Progenitor cell of endocrine pancreas (in vitro differentiated cells): Measurements from ENCODE around the gene MYRIP. TPM values are rescaled to one million over a fixed set of nuclear protein-coding genes. Genes with fewer than 3 reads are reported as not detected.
A peak's percentile ranks its signal among the peaks of the same experiment; 100 is the strongest.

Experiments
- DNase-seq: peaks from one replicate; pipeline ENCODE4 v3.0.0; 2021; ENCODE audit warnings: low spot score; ENCODE audit not compliant: unreplicated experiment
- H3K27ac Mint-ChIP-seq: 2 replicates; pipeline ENCODE4 v1.8.0; 2021; ENCODE audit warnings: mild to moderate bottlenecking, moderate library complexity, mixed read lengths
- H3K27me3 Mint-ChIP-seq: 2 replicates; pipeline ENCODE4 v1.8.0; 2021; ENCODE audit warnings: mixed read lengths
- H3K36me3 Mint-ChIP-seq: 2 replicates; pipeline ENCODE4 v1.8.0; 2022; ENCODE audit warnings: mixed read lengths; ENCODE audit not compliant: insufficient read depth
- H3K4me1 Mint-ChIP-seq: 2 replicates; pipeline ENCODE4 v1.8.0; 2021; ENCODE audit warnings: low read depth, mixed read lengths
- H3K4me3 Mint-ChIP-seq: 2 replicates; pipeline ENCODE4 v1.8.0; 2021; ENCODE audit warnings: low read depth, mild to moderate bottlenecking, moderate library complexity, mixed read lengths
- H3K9me3 Mint-ChIP-seq: 2 replicates; pipeline ENCODE4 v1.8.0; 2021; ENCODE audit warnings: low read depth, mixed read lengths
- total RNA-seq: library from RNA; stranded (reverse); gene quantifications from 2 replicates; pipeline ENCODE4 v1.2.1, GENCODE V29; 2021
- TF ChIP-seq, protein P1 (sequence below): fragments of 200-600 bp; sonication (generic); IDR thresholded peaks from one replicate; pipeline ENCODE4 v1.5.0; 2021; ENCODE audit warnings: antibody characterized with exemption, mild to moderate bottlenecking; ENCODE audit not compliant: unreplicated experiment

MYRIP gene
- total RNA-seq, 1 donor from 2014 or later = 0.57 TPM

DNA sequence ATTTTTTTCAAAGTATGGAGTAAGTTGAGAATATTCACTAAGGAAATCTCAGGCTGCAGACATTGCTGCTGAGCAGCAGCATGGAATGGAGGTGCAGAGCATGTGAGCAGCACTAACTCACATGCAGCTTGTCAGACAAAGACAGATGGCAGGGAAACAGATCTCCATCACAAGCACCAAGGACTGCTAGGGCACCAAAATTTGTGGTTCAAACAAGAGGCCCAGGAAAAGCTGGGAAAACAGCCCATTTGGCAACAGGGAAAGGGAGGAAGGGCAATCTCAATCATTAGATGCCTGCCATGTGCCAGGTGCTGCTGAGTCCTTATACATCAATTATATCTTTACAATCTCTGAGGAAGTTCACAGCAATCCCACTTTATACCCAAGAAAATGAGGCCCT, 452.9 kb downstream of the MYRIP start:
- TF ChIP-seq, protein P1, sequence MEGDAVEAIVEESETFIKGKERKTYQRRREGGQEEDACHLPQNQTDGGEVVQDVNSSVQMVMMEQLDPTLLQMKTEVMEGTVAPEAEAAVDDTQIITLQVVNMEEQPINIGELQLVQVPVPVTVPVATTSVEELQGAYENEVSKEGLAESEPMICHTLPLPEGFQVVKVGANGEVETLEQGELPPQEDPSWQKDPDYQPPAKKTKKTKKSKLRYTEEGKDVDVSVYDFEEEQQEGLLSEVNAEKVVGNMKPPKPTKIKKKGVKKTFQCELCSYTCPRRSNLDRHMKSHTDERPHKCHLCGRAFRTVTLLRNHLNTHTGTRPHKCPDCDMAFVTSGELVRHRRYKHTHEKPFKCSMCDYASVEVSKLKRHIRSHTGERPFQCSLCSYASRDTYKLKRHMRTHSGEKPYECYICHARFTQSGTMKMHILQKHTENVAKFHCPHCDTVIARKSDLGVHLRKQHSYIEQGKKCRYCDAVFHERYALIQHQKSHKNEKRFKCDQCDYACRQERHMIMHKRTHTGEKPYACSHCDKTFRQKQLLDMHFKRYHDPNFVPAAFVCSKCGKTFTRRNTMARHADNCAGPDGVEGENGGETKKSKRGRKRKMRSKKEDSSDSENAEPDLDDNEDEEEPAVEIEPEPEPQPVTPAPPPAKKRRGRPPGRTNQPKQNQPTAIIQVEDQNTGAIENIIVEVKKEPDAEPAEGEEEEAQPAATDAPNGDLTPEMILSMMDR = no peak
- Mint-ChIP-seq H3K36me3 (no peaks in the 10 kb centered on the region), H3K27ac (no peak overlapping the region), H3K4me1 (peaks cover 9% of the 10 kb centered on the region), H3K27me3 (peaks cover 24% of the 10 kb centered on the region), H3K4me3 (no peak overlapping the region), H3K9me3 (no peaks in the 10 kb centered on the region)
- DNase-seq = no peak

DNA sequence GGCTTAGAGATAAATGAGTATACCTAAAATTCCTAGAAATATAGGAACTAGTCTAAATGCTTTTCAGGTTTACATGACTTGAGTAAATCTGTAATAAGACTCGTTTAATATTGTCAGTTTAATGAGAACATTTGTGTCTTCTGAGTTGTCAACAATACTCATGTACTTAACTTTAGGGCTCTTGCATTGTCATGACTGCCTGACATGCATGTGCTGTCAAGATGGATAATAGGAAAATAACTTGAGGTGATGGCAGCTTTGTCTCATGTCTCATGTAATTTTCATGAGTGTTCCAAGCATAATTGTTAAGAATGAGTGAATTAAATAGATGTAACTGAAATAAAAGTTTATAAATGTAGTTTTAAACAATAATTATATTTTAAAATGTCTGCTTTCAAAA, 455.0 kb downstream of the MYRIP start:
- no peak overlapping the region for H3K4me3 Mint-ChIP-seq
- H3K27me3 Mint-ChIP-seq = peaks cover 16% of the 10 kb centered on the region
- H3K36me3 Mint-ChIP-seq = no peaks in the 10 kb centered on the region
- H3K9me3 Mint-ChIP-seq = no peaks in the 10 kb centered on the region
- no peak for DNase-seq
- H3K4me1 Mint-ChIP-seq = peaks cover 20% of the 10 kb centered on the region
- TF ChIP-seq, protein P1 = no peak
- no peak overlapping the region for H3K27ac Mint-ChIP-seq

DNA sequence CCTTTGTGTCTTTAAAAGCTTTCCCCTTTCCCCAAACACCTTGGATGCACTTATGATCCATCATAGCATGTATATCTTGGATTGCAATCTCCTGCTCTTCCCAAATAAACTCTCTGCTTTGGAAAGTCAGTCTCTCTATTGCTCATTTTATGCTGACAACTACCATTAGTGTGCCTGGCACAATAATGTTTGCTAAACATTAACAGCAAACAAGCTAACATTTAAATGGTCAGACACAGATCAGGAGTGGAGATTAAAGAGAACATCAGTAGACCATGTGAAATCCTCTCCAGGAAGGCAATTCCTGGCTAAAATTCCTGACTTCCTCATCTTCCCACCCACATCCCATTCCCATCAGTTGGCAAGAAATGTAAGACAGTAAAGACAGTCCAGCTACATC, 455.8 kb downstream of the MYRIP start:
- Mint-ChIP-seq H3K27me3 (peaks cover 13% of the 10 kb centered on the region), H3K27ac (no peak overlapping the region), H3K9me3 (no peaks in the 10 kb centered on the region)

DNA sequence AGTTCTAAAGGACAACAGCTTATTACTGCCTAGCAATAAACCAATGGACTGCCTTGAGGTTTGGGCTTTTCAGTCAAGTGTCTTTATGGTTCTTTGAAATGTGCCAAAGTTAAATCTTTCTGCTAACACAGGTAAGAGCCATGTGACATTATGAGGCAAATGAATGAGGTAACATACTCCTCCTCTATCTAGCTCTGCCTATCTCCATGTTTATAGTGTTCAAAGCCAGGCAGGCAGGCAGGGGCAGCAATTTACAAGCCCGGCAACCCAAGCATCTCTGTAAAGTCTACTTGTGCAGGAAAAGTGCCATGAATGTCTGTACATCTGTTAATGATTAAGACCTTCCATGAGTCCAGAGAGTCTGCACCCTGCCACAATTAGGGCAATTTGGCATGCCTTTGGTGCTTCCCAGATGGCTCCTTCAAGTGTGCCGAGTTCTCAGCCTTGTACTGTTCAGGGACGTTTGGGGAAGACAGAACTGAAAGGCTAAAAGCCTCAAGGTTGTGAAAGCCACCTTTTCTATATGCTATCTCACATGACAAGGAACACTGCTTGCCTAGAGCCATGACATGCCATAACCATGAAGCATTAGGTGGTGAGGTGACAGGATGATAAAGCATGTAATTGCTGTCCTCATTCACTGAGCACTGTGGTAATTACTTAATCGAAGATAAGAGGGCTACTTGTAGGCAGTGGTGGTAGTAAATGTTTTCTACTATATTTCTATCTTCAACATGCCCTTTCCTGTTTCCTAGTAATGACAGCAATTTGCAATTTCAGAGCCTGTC, 458.7 kb downstream of the MYRIP start:
- H3K36me3 Mint-ChIP-seq = no peaks in the 10 kb centered on the region
- no peak for DNase-seq
- H3K4me1 Mint-ChIP-seq = peaks cover 20% of the 10 kb centered on the region
- peaks cover 3% of the 10 kb centered on the region for H3K27me3 Mint-ChIP-seq
- peak overlapping the region; percentile 12 for H3K27ac Mint-ChIP-seq
- H3K4me3 Mint-ChIP-seq = no peak overlapping the region
- TF ChIP-seq, protein P1 = no peak
- H3K9me3 Mint-ChIP-seq = no peaks in the 10 kb centered on the region

More for the DNA sequence above, 455.8 kb downstream of the MYRIP start:
- TF ChIP-seq, protein P1 = no peak
- DNase-seq = no peak
- Mint-ChIP-seq H3K36me3 (no peaks in the 10 kb centered on the region), H3K4me3 (no peak overlapping the region), H3K4me1 (peaks cover 20% of the 10 kb centered on the region)

DNA sequence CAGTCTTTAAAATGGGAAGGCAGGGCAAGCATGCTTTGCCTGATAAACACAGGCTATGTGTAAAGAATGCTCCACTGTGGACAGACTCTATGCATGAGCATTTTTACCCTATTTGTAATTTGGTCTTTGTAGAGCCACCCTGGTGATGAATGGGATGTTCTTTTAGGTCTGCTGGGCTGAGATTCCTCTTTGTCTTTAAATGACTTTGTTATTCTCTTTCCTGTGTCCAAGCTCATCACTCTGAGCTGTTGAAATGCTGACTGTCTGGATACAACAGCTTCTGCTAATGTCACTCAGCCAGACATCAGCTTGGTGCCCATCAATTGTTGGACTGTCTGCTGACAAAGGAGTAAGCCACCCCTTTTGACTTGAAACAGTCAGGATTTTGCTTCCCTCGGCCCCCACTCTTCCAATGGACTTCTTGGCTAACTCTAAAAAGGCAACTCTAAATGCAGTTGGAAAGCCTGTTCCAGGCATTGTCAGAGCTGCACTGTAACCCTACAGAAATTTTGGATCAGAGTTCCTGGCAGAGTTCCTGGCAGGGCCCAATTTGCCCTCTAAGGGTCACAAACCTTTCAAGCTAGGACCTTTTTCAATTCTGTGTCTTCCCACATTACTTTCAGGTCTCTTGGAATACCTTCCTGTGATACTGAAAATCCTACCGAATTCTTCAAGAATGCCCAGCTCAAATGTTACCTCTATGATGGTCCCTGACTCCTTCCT, 459.6 kb downstream of the MYRIP start:
- DNase-seq = no peak
- no peaks in the 10 kb centered on the region for H3K36me3 Mint-ChIP-seq
- TF ChIP-seq, protein P1 = no peak
- H3K27ac Mint-ChIP-seq = no peak overlapping the region
- H3K4me3 Mint-ChIP-seq = no peak overlapping the region
- no peaks in the 10 kb centered on the region for H3K9me3 Mint-ChIP-seq
- peaks cover 3% of the 10 kb centered on the region for H3K27me3 Mint-ChIP-seq
- H3K4me1 Mint-ChIP-seq = peaks cover 17% of the 10 kb centered on the region
